Tibial nerve (tissue), 4 donors: ENCODE results near the gene GALM. TPM values are rescaled to one million over a fixed set of nuclear protein-coding genes. Genes with fewer than 3 reads are reported as not detected.
"Not testable (repeated sequence)": the region's sequence is repeated elsewhere in the genome, so short reads cannot be mapped to it uniquely, and the experiment has no call there.

Experiments used
- DNase-seq, 2 donors: peaks; one replicate each; pipeline ENCODE4 v3.0.0-alpha.2; 2019; ENCODE audit warnings: low spot score in 2 of 2
- H3K27ac ChIP-seq, 4 donors: fragments of 200-600 bp; sonication (generic) in 3 of 4; one replicate each; pipeline ENCODE4 v1.5.1; 2017 to 2019; ENCODE audit warnings: mild to moderate bottlenecking in 1 of 4
- H3K27me3 ChIP-seq, 2 donors: fragments of 200-600 bp; sonication (generic) in 1 of 2; one replicate each; pipeline versions ENCODE4 v1.5.1 to v1.6.0; 2017 to 2019
- H3K36me3 ChIP-seq, 3 donors: fragments of 200-600 bp; sonication (generic); one replicate each; pipeline ENCODE4 v1.5.1; 2018 to 2019
- H3K4me1 ChIP-seq, 4 donors: fragments of 200-600 bp; sonication (generic) in 3 of 4; one replicate each; pipeline ENCODE4 v1.5.1; 2017 to 2019
- H3K4me3 ChIP-seq, 4 donors: fragments of 200-600 bp; sonication (generic) in 3 of 4; one replicate each; pipeline ENCODE4 v1.5.1; 2017 to 2019; ENCODE audit warnings: mild to moderate bottlenecking in 1 of 4, moderate library complexity in 1 of 4
- H3K9me3 ChIP-seq, 4 donors: fragments of 200-600 bp; sonication (generic) in 3 of 4; one replicate each; pipeline ENCODE4 v1.5.1; 2017 to 2019
- EP300 ChIP-seq, 2 donors: sonication (generic); formaldehyde crosslinking; IDR thresholded peaks; one replicate each; pipeline ENCODE4 v1.6.1; 2017; ENCODE audit warnings: antibody characterized with exemption in 2 of 2, mild to moderate bottlenecking in 1 of 2
- POLR2A ChIP-seq, 2 donors: fragments of 450-650 bp; IDR thresholded peaks; one replicate each; pipeline ENCODE4 v1.6.1; 2017; ENCODE audit warnings: antibody characterized with exemption in 2 of 2, mild to moderate bottlenecking in 2 of 2, moderate library complexity in 2 of 2
- whole genome bisulfite sequencing, 2 donors: methylation state at CpG; one replicate each; pipeline ENCODE4 v1.1.5; 2018; 5-methylcytosine and 5-hydroxymethylcytosine counted together
- total RNA-seq, 4 donors: library from RNA; depleted of rRNA; stranded (reverse); fragments of >200 nt; gene quantifications; one replicate each; pipeline ENCODE4 v1.1.0, GENCODE V29; 2016
- TF ChIP-seq, protein P1 (sequence below), 5 experiments: fragments of 200-600 bp in 3 of 5; fragments of 450-650 bp in 2 of 5; sonication (generic) in 3 of 5; IDR thresholded peaks; one replicate each; pipeline ENCODE4 v1.5.1; 2016 to 2019; ENCODE audit warnings: antibody characterized with exemption in 5 of 5, mild to moderate bottlenecking in 3 of 5, moderate library complexity in 2 of 5

GALM gene
- total RNA-seq, 4 donors from 2014 or later = 20.7 to 57.9 (median 34.2) TPM

DNA sequence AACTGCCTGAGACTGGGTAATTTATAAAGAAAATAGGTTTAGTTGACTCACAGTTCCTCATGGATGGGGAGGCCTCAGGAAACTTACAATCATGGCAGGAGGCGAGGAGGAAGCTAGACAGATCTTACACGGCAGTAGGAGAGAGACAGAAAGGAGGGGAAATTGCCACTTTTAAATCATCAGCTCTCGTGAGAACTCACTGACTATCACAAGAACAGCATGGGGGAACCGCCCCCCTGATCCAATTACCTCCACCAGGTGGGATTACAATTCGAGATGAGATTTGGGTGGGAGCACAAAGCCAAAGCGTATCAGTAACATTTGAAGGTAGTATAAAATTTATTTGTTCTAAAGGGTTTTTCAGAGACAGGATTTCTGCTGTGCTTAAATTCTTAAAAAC, 5.4 kb downstream of the GALM start:
- TF ChIP-seq POLR2A (IDR thresholded peaks at IDR 0.05) (no peak), EP300 (IDR thresholded peaks at IDR 0.05) (no peak)
- TF ChIP-seq, protein P1, sequence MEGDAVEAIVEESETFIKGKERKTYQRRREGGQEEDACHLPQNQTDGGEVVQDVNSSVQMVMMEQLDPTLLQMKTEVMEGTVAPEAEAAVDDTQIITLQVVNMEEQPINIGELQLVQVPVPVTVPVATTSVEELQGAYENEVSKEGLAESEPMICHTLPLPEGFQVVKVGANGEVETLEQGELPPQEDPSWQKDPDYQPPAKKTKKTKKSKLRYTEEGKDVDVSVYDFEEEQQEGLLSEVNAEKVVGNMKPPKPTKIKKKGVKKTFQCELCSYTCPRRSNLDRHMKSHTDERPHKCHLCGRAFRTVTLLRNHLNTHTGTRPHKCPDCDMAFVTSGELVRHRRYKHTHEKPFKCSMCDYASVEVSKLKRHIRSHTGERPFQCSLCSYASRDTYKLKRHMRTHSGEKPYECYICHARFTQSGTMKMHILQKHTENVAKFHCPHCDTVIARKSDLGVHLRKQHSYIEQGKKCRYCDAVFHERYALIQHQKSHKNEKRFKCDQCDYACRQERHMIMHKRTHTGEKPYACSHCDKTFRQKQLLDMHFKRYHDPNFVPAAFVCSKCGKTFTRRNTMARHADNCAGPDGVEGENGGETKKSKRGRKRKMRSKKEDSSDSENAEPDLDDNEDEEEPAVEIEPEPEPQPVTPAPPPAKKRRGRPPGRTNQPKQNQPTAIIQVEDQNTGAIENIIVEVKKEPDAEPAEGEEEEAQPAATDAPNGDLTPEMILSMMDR (IDR thresholded peaks at IDR 0.05) = no peak
- WGBS, 2 donors = 76 to 84% methylated on average over 6 of the region's 6 CpGs
- no peak overlapping the region for H3K27ac ChIP-seq
- peaks cover 0 to 6% (median 0%) of the 10 kb centered on the region in 3 donors for H3K36me3 ChIP-seq
- peaks cover 0 to 23% (median 6%) of the 10 kb centered on the region in 4 donors for H3K4me1 ChIP-seq
- no peaks in the 10 kb centered on the region for H3K27me3 ChIP-seq
- DNase-seq = no peak
- H3K4me3 ChIP-seq = no peak overlapping the region
- H3K9me3 ChIP-seq = no peaks in the 10 kb centered on the region

DNA sequence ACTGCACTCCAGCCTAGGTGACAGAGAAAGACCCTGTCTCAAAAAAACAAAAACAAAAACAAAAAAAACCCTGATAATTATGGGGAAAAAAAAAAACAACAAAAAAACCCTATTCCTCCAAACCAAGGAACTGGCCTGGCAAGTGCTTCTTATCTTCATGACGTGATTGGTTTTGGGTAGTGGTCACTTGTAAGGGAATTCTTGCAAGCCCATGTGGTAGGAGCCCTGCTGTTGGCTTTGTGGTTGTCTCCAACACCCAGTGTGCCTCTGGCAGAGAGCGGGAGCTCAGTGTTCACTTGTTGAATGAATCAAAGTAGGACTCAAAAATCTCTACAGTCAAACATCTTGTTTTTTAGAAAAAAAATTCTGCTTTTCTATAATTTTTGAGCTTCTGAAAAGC, 6.0 kb downstream of the GALM start:
- no peak for DNase-seq
- H3K27me3 ChIP-seq = no peaks in the 10 kb centered on the region
- peaks cover 0 to 16% (median 3%) of the 10 kb centered on the region in 4 donors for H3K4me1 ChIP-seq
- no peak for TF ChIP-seq POLR2A (IDR thresholded peaks at IDR 0.05)
- TF ChIP-seq, protein P1 (IDR thresholded peaks at IDR 0.05) = no peak
- no peak for TF ChIP-seq EP300 (IDR thresholded peaks at IDR 0.05)
- no peak overlapping the region for H3K4me3 ChIP-seq
- H3K9me3 ChIP-seq = no peaks in the 10 kb centered on the region
- WGBS, 2 donors = 85 to 89% methylated on average over 2 of the region's 2 CpGs
- peaks cover 0 to 12% (median 3%) of the 10 kb centered on the region in 3 donors for H3K36me3 ChIP-seq
- H3K27ac ChIP-seq = no peak overlapping the region

DNA sequence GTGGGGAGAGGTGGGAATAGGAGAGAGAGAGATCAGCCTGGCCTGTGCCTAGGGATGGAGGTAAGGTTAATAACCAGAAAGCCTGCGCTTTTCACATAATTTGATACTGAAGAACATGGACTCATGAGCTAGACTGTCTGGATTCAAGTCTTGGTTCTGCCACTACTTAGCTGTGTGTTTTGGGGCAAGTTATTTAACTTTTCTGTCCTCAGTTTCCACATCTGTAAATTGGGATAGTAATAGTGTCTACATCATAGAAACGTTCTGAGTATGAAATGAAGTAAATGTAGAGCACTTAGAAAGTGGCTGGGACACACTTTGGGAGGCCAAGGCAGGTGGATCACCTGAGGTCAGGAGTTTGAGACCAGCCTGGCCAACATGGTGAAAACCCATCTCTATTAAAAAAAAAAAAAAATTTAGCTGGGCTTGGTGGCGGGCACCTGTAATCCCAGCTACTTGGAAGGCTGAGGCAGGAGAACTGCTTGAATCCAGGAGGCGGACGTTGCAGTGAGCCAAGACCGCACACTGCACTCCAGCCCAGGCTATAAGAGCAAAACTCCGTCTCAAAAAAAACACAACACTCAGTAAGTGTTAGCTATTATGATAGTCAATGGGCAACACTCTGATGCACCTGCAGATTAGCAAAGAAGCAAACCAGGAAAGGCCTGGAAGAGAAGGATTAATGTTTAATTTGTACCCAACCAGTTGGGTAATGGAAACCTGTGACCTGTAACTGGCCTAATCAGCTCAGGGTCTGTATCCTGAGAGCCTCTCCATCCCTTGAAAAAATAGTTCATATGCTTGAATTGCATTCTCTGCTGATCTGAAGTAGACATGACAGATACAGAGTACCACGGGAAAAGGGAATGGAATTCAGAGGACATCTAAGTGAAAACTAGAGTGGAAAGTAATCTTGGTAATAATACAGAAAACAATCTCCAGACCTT, 6.8 kb downstream of the GALM start:
- Histone ChIP-seq H3K4me1 (peaks cover 0 to 9% (median 2%) of the 10 kb centered on the region in 4 donors), H3K9me3 (no peaks in the 10 kb centered on the region), H3K27ac (no peak overlapping the region), H3K4me3 (no peak overlapping the region), H3K27me3 (no peaks in the 10 kb centered on the region), H3K36me3 (peaks cover 0 to 20% (median 3%) of the 10 kb centered on the region in 3 donors)
- DNase-seq = no peak
- TF ChIP-seq EP300 (IDR thresholded peaks at IDR 0.05) (no peak), POLR2A (IDR thresholded peaks at IDR 0.05) (no peak)
- TF ChIP-seq, protein P1 (IDR thresholded peaks at IDR 0.05) = no peak
- 82 to 94% methylated on average over 8 of the region's 8 CpGs for WGBS, 2 donors

DNA sequence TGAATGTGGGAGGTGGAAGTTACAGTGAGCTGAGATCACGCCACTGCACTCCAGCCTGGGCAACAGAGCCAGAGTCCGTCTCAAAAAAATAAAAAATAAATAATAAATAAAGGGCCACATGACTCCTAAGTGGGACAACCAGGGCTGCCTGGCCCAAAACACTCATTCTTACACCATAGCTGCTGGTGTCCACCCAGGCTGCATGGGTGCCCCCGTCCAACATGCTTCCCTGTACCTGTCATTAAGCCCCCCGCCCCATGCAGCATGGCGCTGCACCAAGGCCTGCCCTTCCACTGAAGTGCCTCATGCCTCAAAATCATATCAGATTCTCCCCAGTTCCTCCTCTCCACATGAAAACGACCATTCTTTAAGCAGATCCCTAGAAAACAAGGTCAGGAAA, 10.8 kb downstream of the GALM start:
- WGBS, 2 donors = 90 to 96% methylated on average over 6 of the region's 6 CpGs
- no peaks in the 10 kb centered on the region for H3K4me1 ChIP-seq
- no peak for DNase-seq
- no peaks in the 10 kb centered on the region for H3K9me3 ChIP-seq
- TF ChIP-seq POLR2A (IDR thresholded peaks at IDR 0.05) (no peak), EP300 (IDR thresholded peaks at IDR 0.05) (no peak)
- TF ChIP-seq, protein P1 (IDR thresholded peaks at IDR 0.05) = no peak
- H3K27ac ChIP-seq = no peak overlapping the region
- peaks cover 0 to 58% (median 3%) of the 10 kb centered on the region in 3 donors for H3K36me3 ChIP-seq
- H3K4me3 ChIP-seq = no peak overlapping the region
- H3K27me3 ChIP-seq = no peaks in the 10 kb centered on the region

DNA sequence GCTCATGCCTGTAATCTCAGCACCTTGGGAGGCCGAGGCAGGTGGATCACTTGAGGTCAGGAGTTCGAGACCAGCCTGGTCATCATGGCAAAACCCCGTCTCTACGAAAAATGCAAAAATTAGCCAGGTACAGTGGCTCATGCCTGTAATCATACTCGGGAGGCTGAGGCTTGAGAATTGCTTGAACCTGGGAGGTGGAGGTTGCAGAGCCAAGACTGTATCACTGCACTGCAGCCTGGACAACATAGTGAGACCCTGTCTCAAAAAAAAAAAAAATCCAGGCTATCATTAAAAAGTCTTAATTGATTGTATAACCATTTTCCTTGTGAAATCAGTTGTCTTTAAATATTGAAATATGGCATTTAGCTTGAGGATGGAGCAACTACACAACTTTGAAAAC, 15.0 kb downstream of the GALM start:
- H3K27ac ChIP-seq, H3K4me1 ChIP-seq, DNase-seq, H3K4me3 ChIP-seq, H3K27me3 ChIP-seq, H3K9me3 ChIP-seq: not testable (repeated sequence)
- H3K36me3 ChIP-seq = peaks cover 3 to 99% (median 8%) of the 10 kb centered on the region in 3 donors
- WGBS, 2 donors = 91 to 97% methylated on average over 5 of the region's 5 CpGs
